Astrocyte (in vitro differentiated cells and primary cell): ENCODE measurements around the gene MBOAT7. TPM values are rescaled to one million over a fixed set of nuclear protein-coding genes. Genes with fewer than 3 reads are reported as not detected.

Experiments used
- DNase-seq: peaks from one replicate; pipeline ENCODE4 v3.0.0-alpha.2; 2010; ENCODE audit warnings: low read depth
- FAIRE-seq: peaks from 2 replicates; lab custom pipeline; 2011; peaks lifted over from hg19 to GRCh38; lab: Jason Lieb, UNC
- H2AFZ ChIP-seq: 2 replicates; pipeline ENCODE4 v1.6.0; 2012; ENCODE audit warnings: low read depth, low read length, inconsistent platforms
- H3K27ac ChIP-seq: 2 replicates; pipeline ENCODE4 v1.5.1; 2011; ENCODE audit warnings: low read depth, low read length, inconsistent platforms
- H3K27me3 ChIP-seq: 2 replicates; pipeline ENCODE4 v1.6.0; 2011; ENCODE audit warnings: low read length, inconsistent platforms; ENCODE audit not compliant: insufficient read depth
- H3K36me3 ChIP-seq: 2 replicates; pipeline ENCODE4 v1.5.1; 2011; ENCODE audit warnings: low read length, inconsistent platforms; ENCODE audit not compliant: insufficient read depth
- H3K4me1 ChIP-seq: 2 replicates; pipeline ENCODE4 v1.5.1; 2011; ENCODE audit warnings: low read length, inconsistent platforms; ENCODE audit not compliant: insufficient read depth
- H3K4me2 ChIP-seq: 2 replicates; pipeline ENCODE4 v1.6.0; 2012; ENCODE audit warnings: low read length, inconsistent platforms
- H3K4me3 ChIP-seq: 2 replicates; pipeline ENCODE4 v1.5.1; 2011; ENCODE audit warnings: low read depth, mild to moderate bottlenecking, low read length, inconsistent platforms; ENCODE audit not compliant: insufficient read depth
- H3K79me2 ChIP-seq: 2 replicates; pipeline ENCODE4 v1.6.0; 2012; ENCODE audit warnings: mild to moderate bottlenecking, low read length, inconsistent platforms; ENCODE audit not compliant: insufficient read depth
- H3K9ac ChIP-seq: 2 replicates; pipeline ENCODE4 v1.6.0; 2012; ENCODE audit warnings: mild to moderate bottlenecking, low read length, inconsistent platforms
- H3K9me3 ChIP-seq: 2 replicates; pipeline ENCODE4 v1.5.1; 2012; ENCODE audit warnings: low read depth, mild to moderate bottlenecking, low read length, inconsistent platforms; ENCODE audit not compliant: insufficient read depth
- H4K20me1 ChIP-seq: 2 replicates; pipeline ENCODE4 v1.6.0; 2012; ENCODE audit warnings: low read length, inconsistent platforms; ENCODE audit not compliant: insufficient read depth
- H3K27ac Mint-ChIP-seq: one replicate; pipeline ENCODE4 v1.8.0; 2021; ENCODE audit warnings: mild to moderate bottlenecking, mixed read lengths; ENCODE audit not compliant: unreplicated experiment
- H3K27me3 Mint-ChIP-seq: one replicate; pipeline ENCODE4 v1.8.0; 2021; ENCODE audit warnings: low read depth, mixed read lengths; ENCODE audit not compliant: unreplicated experiment
- H3K36me3 Mint-ChIP-seq: one replicate; pipeline ENCODE4 v1.8.0; 2021; ENCODE audit warnings: low read depth, mixed read lengths; ENCODE audit not compliant: unreplicated experiment
- H3K4me1 Mint-ChIP-seq: one replicate; pipeline ENCODE4 v1.8.0; 2021; ENCODE audit warnings: low read depth, mixed read lengths; ENCODE audit not compliant: unreplicated experiment
- H3K4me3 Mint-ChIP-seq: one replicate; pipeline ENCODE4 v1.8.0; 2021; ENCODE audit warnings: mild to moderate bottlenecking, moderate library complexity, mixed read lengths; ENCODE audit not compliant: unreplicated experiment
- H3K9me3 Mint-ChIP-seq: one replicate; pipeline ENCODE4 v1.8.0; 2021; ENCODE audit warnings: mild to moderate bottlenecking, mixed read lengths; ENCODE audit not compliant: unreplicated experiment
- CTCF ChIP-seq: IDR thresholded peaks from 2 replicates; pipeline ENCODE4 v1.5.1; 2011; ENCODE audit warnings: low read depth, mild to moderate bottlenecking, inconsistent platforms, low read length, moderate library complexity; ENCODE audit not compliant: insufficient read depth
- EZH2 ChIP-seq: IDR thresholded peaks from 2 replicates; pipeline ENCODE4 v1.6.1; 2012; ENCODE audit warnings: mild to moderate bottlenecking, low read length, inconsistent platforms; ENCODE audit not compliant: insufficient read depth
- total RNA-seq: library from RNA; stranded (reverse); gene quantifications from 2 replicates; pipeline ENCODE4 v1.2.1, GENCODE V29; 2021

The MBOAT7 gene
- total RNA-seq, 1 donor from 2014 or later: 162 TPM

GRCh38 chr19:54188215-54188871 is 1.0 kb downstream of the MBOAT7 start:
- peaks cover 42% of the 10 kb centered on the region for H3K79me2 ChIP-seq
- H3K9me3 ChIP-seq: no peaks in the 10 kb centered on the region
- H3K9ac ChIP-seq: peak overlapping the region; percentile 95
- FAIRE-seq (no peak), DNase-seq (peak; percentile 73)
- TF ChIP-seq EZH2: no peak
- TF ChIP-seq CTCF: no peak
- Mint-ChIP-seq H3K27ac (peak overlapping the region; percentile 72), H3K4me1 (peaks cover 7% of the 10 kb centered on the region), H3K36me3 (peaks cover 12% of the 10 kb centered on the region), H3K9me3 (no peaks in the 10 kb centered on the region), H3K27me3 (no peaks in the 10 kb centered on the region), H3K4me3 (peak overlapping the region; percentile 94)
- peaks cover 37% of the 10 kb centered on the region for H4K20me1 ChIP-seq
- H3K27ac ChIP-seq: peak overlapping the region; percentile 99
- no peaks in the 10 kb centered on the region for H3K27me3 ChIP-seq
- no peak overlapping the region for H2AFZ ChIP-seq
- H3K4me2 ChIP-seq: peak overlapping the region; percentile 97
- peak overlapping the region; percentile 82 for H3K4me3 ChIP-seq
- peaks cover 15% of the 10 kb centered on the region for H3K4me1 ChIP-seq
- H3K36me3 ChIP-seq: peaks cover 2% of the 10 kb centered on the region

DNA sequence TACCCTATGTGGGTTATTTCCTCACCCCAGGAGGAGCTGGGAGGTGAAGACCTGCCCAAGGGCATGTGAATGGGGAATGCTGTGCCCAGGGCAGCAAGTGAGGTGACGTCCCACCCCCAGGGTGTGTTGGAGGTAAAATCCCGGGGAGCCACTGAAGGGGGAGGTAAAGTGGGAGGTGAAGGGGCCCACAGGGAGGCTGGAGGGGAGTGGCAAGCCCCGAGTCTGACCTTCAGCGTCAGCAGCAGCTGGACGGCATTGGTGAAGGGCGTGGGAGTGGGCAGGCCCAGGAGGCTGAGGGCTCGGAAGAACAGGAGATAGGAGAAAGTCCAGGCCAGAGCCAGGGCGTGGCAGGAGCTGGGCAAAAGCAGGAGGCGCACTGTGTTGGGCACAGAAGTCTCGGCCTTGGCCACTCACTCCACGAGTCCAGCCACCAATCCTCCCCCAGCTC is 2.4 kb downstream of the MBOAT7 start:
- H3K36me3 Mint-ChIP-seq: peaks cover 7% of the 10 kb centered on the region
- no peaks in the 10 kb centered on the region for H3K9me3 ChIP-seq
- peaks cover 11% of the 10 kb centered on the region for H3K4me1 ChIP-seq
- H3K27ac Mint-ChIP-seq: peak overlapping the region; percentile 26
- H3K79me2 ChIP-seq: peaks cover 31% of the 10 kb centered on the region
- H2AFZ ChIP-seq: no peak overlapping the region
- DNase-seq (no peak), FAIRE-seq (no peak)
- no peak overlapping the region for H3K4me3 ChIP-seq
- H3K27ac ChIP-seq: no peak overlapping the region
- peaks cover 28% of the 10 kb centered on the region for H4K20me1 ChIP-seq
- no peaks in the 10 kb centered on the region for H3K36me3 ChIP-seq
- H3K4me1 Mint-ChIP-seq: no peaks in the 10 kb centered on the region
- TF ChIP-seq CTCF: no peak
- no peaks in the 10 kb centered on the region for H3K9me3 Mint-ChIP-seq
- H3K4me2 ChIP-seq: no peak overlapping the region
- no peak overlapping the region for H3K9ac ChIP-seq
- H3K4me3 Mint-ChIP-seq: peak overlapping the region; percentile 94
- no peaks in the 10 kb centered on the region for H3K27me3 ChIP-seq
- H3K27me3 Mint-ChIP-seq: no peaks in the 10 kb centered on the region

GRCh38 chr19:54186351-54186750 is 3.0 kb downstream of the MBOAT7 start:
- Mint-ChIP-seq H3K4me1 (no peaks in the 10 kb centered on the region), H3K27me3 (no peaks in the 10 kb centered on the region), H3K36me3 (peaks cover 7% of the 10 kb centered on the region), H3K9me3 (no peaks in the 10 kb centered on the region), H3K27ac (no peak overlapping the region), H3K4me3 (peak overlapping the region; percentile 28)
- Histone ChIP-seq H2AFZ (no peak overlapping the region), H3K79me2 (peaks cover 26% of the 10 kb centered on the region), H3K27ac (no peak overlapping the region), H3K9ac (no peak overlapping the region), H3K4me3 (no peak overlapping the region), H3K4me2 (no peak overlapping the region), H4K20me1 (peaks cover 23% of the 10 kb centered on the region), H3K27me3 (no peaks in the 10 kb centered on the region), H3K4me1 (peaks cover 7% of the 10 kb centered on the region), H3K36me3 (no peaks in the 10 kb centered on the region), H3K9me3 (no peaks in the 10 kb centered on the region)
- DNase-seq: no peak
- FAIRE-seq: no peak
- TF ChIP-seq CTCF: no peak
- no peak for TF ChIP-seq EZH2
